Skeletal muscle satellite cell (primary cell): Measurements from ENCODE around the gene RHOG. TPM values are rescaled to one million over a fixed set of nuclear protein-coding genes. Genes with fewer than 3 reads are reported as not detected.
A peak's percentile ranks its signal among the peaks of the same experiment; 100 is the strongest.

Source experiments
- H3K27me3 ChIP-seq: 2 replicates; pipeline ENCODE4 v1.7.0; 2013; ENCODE audit warnings: low read length; ENCODE audit not compliant: control insufficient read depth, insufficient read depth
- H3K36me3 ChIP-seq: 2 replicates; pipeline ENCODE4 v1.7.0; 2013; ENCODE audit warnings: mild to moderate bottlenecking, control low read depth, low read length; ENCODE audit not compliant: insufficient read depth
- H3K4me1 ChIP-seq: 2 replicates; pipeline ENCODE4 v1.7.0; 2013; ENCODE audit warnings: low read length; ENCODE audit not compliant: control insufficient read depth, insufficient read depth
- H3K4me2 ChIP-seq: 2 replicates; pipeline ENCODE4 v1.7.0; 2013; ENCODE audit warnings: mild to moderate bottlenecking, low read length
- H3K4me3 ChIP-seq: 2 replicates; pipeline ENCODE4 v1.7.0; 2013; ENCODE audit warnings: low read length
- H3K9ac ChIP-seq: 2 replicates; pipeline ENCODE4 v1.7.0; 2013; ENCODE audit warnings: mild to moderate bottlenecking, low read depth, low read length, moderate library complexity
- H3K9me3 ChIP-seq: replicated peaks from 2 replicates; pipeline ENCODE4 v1.7.0; 2013; ENCODE audit warnings: mild to moderate bottlenecking, control low read depth, low read length
- small RNA-seq: library from RNA; depleted of rRNA; stranded (forward); fragments of <200 nt; gene quantifications from one replicate; pipeline ENCODE3, GENCODE V24; 2012

The RHOG gene

DNA sequence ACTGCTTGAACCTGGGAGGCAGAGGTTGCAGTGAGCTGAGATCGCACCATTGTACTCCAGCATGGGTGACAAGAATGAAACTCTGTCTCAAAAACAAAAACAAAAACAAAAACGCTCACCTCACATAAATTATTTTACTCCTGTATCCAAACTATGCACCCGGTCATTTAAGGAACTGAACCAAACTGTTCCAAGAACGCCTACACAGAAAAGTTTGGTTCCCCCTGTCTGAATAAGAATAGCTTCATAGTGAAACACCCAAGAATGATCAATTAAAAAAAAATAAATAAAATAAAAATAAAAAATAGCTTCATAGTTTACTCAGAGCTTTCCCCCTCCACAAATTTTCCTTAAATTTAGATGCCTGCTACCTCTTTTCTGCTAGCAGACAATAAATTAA lies 57.1 kb downstream of the RHOG start:
- no peaks in the 10 kb centered on the region for H3K9me3 ChIP-seq
- no peaks in the 10 kb centered on the region for H3K27me3 ChIP-seq
- H3K9ac ChIP-seq = no peak overlapping the region
- peaks cover 39% of the 10 kb centered on the region for H3K4me1 ChIP-seq
- H3K4me3 ChIP-seq = no peak overlapping the region
- no peak overlapping the region for H3K4me2 ChIP-seq
- H3K36me3 ChIP-seq = peaks cover 24% of the 10 kb centered on the region

DNA sequence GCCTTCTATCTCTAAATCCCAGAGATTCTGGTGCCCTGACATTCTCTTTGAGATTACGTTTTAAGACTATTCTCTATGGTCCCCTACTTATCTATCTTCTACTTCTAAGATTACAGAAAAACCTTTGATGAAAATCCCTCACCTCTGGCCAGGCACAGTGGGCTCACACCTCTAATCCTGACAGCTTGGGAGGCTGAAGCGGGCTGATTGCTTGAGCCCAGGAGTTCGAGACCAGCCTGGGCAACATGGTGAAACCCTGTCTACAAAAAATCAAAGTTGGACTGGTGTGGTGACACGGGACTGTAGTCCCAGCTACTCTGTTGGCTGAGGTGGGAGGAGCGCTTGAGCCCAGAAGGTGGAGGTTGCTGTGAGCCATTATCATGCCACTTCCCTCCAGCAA lies 57.8 kb downstream of the RHOG start:
- Histone ChIP-seq H3K9ac (no peak overlapping the region), H3K4me3 (no peak overlapping the region), H3K27me3 (no peaks in the 10 kb centered on the region), H3K9me3 (no peaks in the 10 kb centered on the region), H3K36me3 (peaks cover 30% of the 10 kb centered on the region), H3K4me1 (peaks cover 39% of the 10 kb centered on the region), H3K4me2 (no peak overlapping the region)

DNA sequence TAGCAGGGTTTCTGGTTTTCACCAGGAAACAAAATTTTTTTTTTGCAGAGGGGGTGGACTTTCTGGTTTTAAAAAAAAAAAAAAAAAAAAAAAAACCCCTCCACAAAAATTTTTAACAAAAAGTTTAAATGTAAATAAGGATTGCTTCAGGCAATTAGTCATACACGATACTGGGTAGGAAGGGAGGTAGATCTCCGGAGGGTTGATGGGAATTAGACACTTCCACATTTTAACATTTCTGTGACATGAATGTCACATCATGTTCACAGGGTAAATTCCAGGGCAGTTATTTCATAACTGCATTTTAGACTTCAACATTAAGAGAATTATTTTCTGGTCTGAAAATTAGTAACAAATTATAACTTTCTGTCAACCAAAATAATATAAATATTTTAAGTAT lies 59.3 kb downstream of the RHOG start:
- Histone ChIP-seq H3K9ac (peak overlapping the region; percentile 40), H3K9me3 (no peaks in the 10 kb centered on the region), H3K36me3 (peaks cover 43% of the 10 kb centered on the region), H3K4me2 (peak overlapping the region; percentile 26), H3K4me3 (no peak overlapping the region), H3K4me1 (peaks cover 29% of the 10 kb centered on the region), H3K27me3 (no peaks in the 10 kb centered on the region)

Small RNA genes lying within 50 kb of the gene (small RNA-seq; reads per million reads assigned to genes)
- not detected for gene RNU7-50P
